HepG2 (cell line): ENCODE results near the gene NOC4L.

Experiments
- CTCF ChIP-seq: sonication (generic); formaldehyde crosslinking; IDR thresholded peaks from 2 replicates; pipeline ENCODE4 v1.5.0; 2020; ENCODE audit warnings: mild to moderate bottlenecking, missing genetic modification reagents, moderate library complexity
- HMGXB4 ChIP-seq, 2 experiments: sonication (generic) in 1 of 2; formaldehyde crosslinking in 1 of 2; IDR thresholded peaks; 2 replicates each; pipeline versions ENCODE4 v1.4.0 to v1.6.1; 2018 to 2020; ENCODE audit warnings: missing genetic modification reagents in 2 of 2, borderline replicate concordance in 1 of 2, low read depth in 1 of 2, mild to moderate bottlenecking in 1 of 2, missing biosample characterization in 1 of 2
- REST ChIP-seq, 2 experiments: IDR thresholded peaks; 2 replicates each; pipeline ENCODE4 v1.6.1; 2011 to 2012; ENCODE audit warnings: low read length in 2 of 2, borderline replicate concordance in 1 of 2, low read depth in 1 of 2, mild to moderate bottlenecking in 1 of 2, moderate library complexity in 1 of 2

GRCh38 chr12:132148368-132149045, 4.2 kb downstream of the NOC4L start:
- no peak for TF ChIP-seq REST (IDR thresholded peaks at IDR 0.05; ENCODE audit: borderline replicate concordance in 1 of 2, low read depth in 1 of 2, low read length in 2 of 2)
- no peak for TF ChIP-seq CTCF (CRISPR knock-in tag)
- no peak for TF ChIP-seq HMGXB4 (CRISPR knock-in tag; IDR thresholded peaks at IDR 0.05; ENCODE audit: borderline replicate concordance in 1 of 2, low read depth in 1 of 2)
